Chondrocyte (in vitro differentiated cells): ENCODE results near the gene SGO1. TPM values are rescaled to one million over a fixed set of nuclear protein-coding genes. Genes with fewer than 3 reads are reported as not detected.
A peak's percentile ranks its signal among the peaks of the same experiment; 100 is the strongest.

Source experiments
- DNase-seq: peaks from one replicate; pipeline ENCODE4 v3.0.0; 2021; ENCODE audit warnings: mixed read lengths, low spot score
- H3K27ac Mint-ChIP-seq: one replicate; pipeline ENCODE4 v1.8.0; 2021; ENCODE audit warnings: mild to moderate bottlenecking, moderate library complexity, mixed read lengths; ENCODE audit not compliant: unreplicated experiment
- H3K27me3 Mint-ChIP-seq: 2 replicates; pipeline ENCODE4 v1.8.0; 2021; ENCODE audit warnings: low read depth, mixed read lengths
- H3K36me3 Mint-ChIP-seq: 2 replicates; pipeline ENCODE4 v1.8.0; 2021; ENCODE audit warnings: low read depth, mixed read lengths
- H3K4me1 Mint-ChIP-seq: 2 replicates; pipeline ENCODE4 v1.8.0; 2021; ENCODE audit warnings: low read depth, mild to moderate bottlenecking, mixed read lengths
- H3K4me3 Mint-ChIP-seq: one replicate; pipeline ENCODE4 v1.8.0; 2021; ENCODE audit warnings: mild to moderate bottlenecking, moderate library complexity, mixed read lengths; ENCODE audit not compliant: unreplicated experiment
- H3K9me3 Mint-ChIP-seq: 2 replicates; pipeline ENCODE4 v1.8.0; 2021; ENCODE audit warnings: low read depth, mixed read lengths
- CTCF ChIP-seq: fragments of 200-600 bp; sonication (generic); IDR thresholded peaks from 2 replicates; pipeline ENCODE4 v1.5.0; 2021; ENCODE audit warnings: antibody characterized with exemption, mild to moderate bottlenecking, moderate library complexity
- long read RNA-seq: library from polyadenylated mRNA; stranded (forward); transcript quantifications from one replicate; pipeline ENCODE4 v2.0.0, GENCODE V29; 2021
- total RNA-seq: library from RNA; stranded (reverse); gene quantifications from 3 replicates; pipeline ENCODE4 v1.2.1, GENCODE V29; 2021

Gene SGO1
- 3.4 to 5.0 TPM (median 3.7 TPM) in 3 replicates for total RNA-seq
- long read RNA-seq, partial matches to known transcripts, result 3 of 11 reads
- long read RNA-seq, other reads (novel, unspliced or antisense), result 2 of 11 reads

GRCh38 chr3:20185679-20186599 lies at the start of gene SGO1:
SGO1 (minus strand) TSS chr3:20186206; CDS start chr3:20184027, 2,179 bp downstream.
- no peak within 1 kb of the TSS for H3K4me3 Mint-ChIP-seq
- H3K4me1 Mint-ChIP-seq, result peaks cover 2% of the 10 kb centered on the region
- peak; percentile 48 for TF ChIP-seq CTCF
- no peaks in the 10 kb centered on the region for H3K9me3 Mint-ChIP-seq
- peak; percentile 99 for DNase-seq
- H3K27me3 Mint-ChIP-seq, result no peaks in the 10 kb centered on the region
- no peak within 1 kb of the TSS for H3K27ac Mint-ChIP-seq
- no peaks in the 10 kb centered on the region for H3K36me3 Mint-ChIP-seq

- H3K9me3 Mint-ChIP-seq, result no peaks in the 10 kb centered on the region
- H3K27me3 Mint-ChIP-seq, result peaks cover 3% of the 10 kb centered on the region
- no peak for TF ChIP-seq CTCF
- no peak overlapping the region for H3K27ac Mint-ChIP-seq
- H3K4me1 Mint-ChIP-seq, result no peaks in the 10 kb centered on the region
- H3K36me3 Mint-ChIP-seq, result no peaks in the 10 kb centered on the region
- no peak for DNase-seq
- H3K4me3 Mint-ChIP-seq, result no peak overlapping the region
These were observed 49.8 kb upstream of the SGO1 start for GRCh38 chr3:20235796-20236195.

GRCh38 chr3:20232906-20233780 lies 47.1 kb upstream of the SGO1 start:
- TF ChIP-seq CTCF, result no peak

GRCh38 chr3:20230954-20231353 lies 44.9 kb upstream of the SGO1 start:
- H3K4me3 Mint-ChIP-seq, result no peak overlapping the region
- TF ChIP-seq CTCF, result no peak
- no peaks in the 10 kb centered on the region for H3K4me1 Mint-ChIP-seq
- no peak overlapping the region for H3K27ac Mint-ChIP-seq
- DNase-seq, result no peak
- peaks cover 23% of the 10 kb centered on the region for H3K27me3 Mint-ChIP-seq
- H3K9me3 Mint-ChIP-seq, result no peaks in the 10 kb centered on the region
- H3K36me3 Mint-ChIP-seq, result no peaks in the 10 kb centered on the region

More at GRCh38 chr3:20232906-20233780, 47.1 kb upstream of the SGO1 start:
- Mint-ChIP-seq H3K27me3 (peaks cover 12% of the 10 kb centered on the region), H3K27ac (no peak overlapping the region), H3K9me3 (no peaks in the 10 kb centered on the region), H3K36me3 (no peaks in the 10 kb centered on the region), H3K4me1 (no peaks in the 10 kb centered on the region), H3K4me3 (no peak overlapping the region)
- DNase-seq, result no peak

GRCh38 chr3:20225769-20226168 lies 39.8 kb upstream of the SGO1 start:
- DNase-seq, result no peak
- Mint-ChIP-seq H3K4me3 (no peak overlapping the region), H3K27me3 (peaks cover 36% of the 10 kb centered on the region), H3K4me1 (no peaks in the 10 kb centered on the region), H3K27ac (no peak overlapping the region), H3K9me3 (no peaks in the 10 kb centered on the region), H3K36me3 (no peaks in the 10 kb centered on the region)
- TF ChIP-seq CTCF, result peak; percentile 77
